Left lobe of liver (tissue), 2 donors: ENCODE measurements around the gene MBD5. TPM values are rescaled to one million over a fixed set of nuclear protein-coding genes. Genes with fewer than 3 reads are reported as not detected.
"Not testable (repeated sequence)": the region's sequence is repeated elsewhere in the genome, so short reads cannot be mapped to it uniquely, and the experiment has no call there.

Source experiments
- ATAC-seq: fragments of 200-7000 bp; cut with Tn5 transposase; one replicate; pipeline ENCODE4 v1.9.1; 2020; ENCODE audit warnings: mild to moderate bottlenecking, moderate library complexity
- DNase-seq: peaks from one replicate; pipeline ENCODE4 v3.0.0-alpha.2; 2020; ENCODE audit warnings: low spot score
- total RNA-seq: library from RNA; stranded (reverse); gene quantifications from one replicate; pipeline ENCODE4 v1.2.1, GENCODE V29; 2021
- donor health status: DM: no; HTN: no; CAD: no; lungs with moderate emphysema.
- donor health status: DM: no; HTN: yes; CAD: no.

The MBD5 gene
- total RNA-seq, 1 donor from 2014 or later = 9.8 TPM

DNA sequence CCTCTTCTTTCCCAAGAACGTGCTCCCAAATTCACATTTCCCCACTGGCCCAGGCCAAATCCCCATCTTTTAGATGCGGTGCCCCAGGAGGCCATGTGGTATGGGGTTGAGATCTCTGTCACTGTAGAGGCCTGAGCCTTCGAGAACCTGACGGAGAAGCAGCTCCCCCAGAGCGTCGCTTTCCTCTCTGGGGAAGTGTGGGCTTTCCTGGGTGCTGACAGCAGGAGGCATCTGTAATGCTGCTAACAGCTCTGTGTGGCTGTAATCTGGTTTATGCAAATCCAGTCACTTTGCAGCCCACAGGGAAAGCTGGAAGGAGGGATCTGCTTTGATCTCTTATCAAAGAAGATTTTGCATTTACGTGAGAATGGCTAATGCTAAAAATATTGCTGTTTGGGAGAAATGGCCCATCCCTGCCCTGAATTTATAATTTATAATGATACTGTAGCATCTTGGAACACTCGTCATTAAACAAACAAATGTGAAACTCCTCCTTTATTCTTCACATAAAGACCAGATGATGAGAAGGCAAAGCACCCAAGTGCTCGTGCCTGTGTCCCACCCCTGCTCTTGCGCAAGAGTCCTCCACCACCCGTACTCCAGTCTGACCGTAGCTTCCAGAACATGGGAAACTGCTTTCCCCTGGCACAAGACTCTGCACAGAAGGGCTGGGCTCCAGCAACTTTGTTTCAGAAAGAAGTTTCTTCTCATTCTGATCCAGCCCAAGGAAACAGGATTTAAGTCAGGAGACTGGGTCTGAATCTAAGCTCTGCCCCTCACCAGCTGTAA lies 513.7 kb downstream of the MBD5 start:
- peak; percentile 16 for DNase-seq

DNA sequence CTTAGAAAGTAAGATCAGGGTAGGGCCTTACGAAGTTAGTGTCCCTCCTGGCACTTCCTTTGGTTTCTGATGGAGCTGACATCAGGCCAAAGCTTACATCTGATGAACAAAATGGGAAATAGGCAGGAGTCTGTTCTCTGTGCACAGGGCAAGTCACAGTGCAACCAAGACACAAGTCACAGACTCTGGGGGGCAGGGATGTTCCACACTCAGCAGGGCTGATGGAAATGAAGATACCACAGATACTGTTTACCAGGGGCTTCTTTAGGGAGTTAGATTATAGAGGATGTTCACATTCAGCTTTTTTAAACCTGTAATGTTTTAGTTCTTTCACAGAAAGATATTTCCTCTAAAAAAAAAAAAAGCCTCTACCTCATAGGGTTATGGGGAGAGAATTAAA lies 517.5 kb downstream of the MBD5 start:
- no peak for ATAC-seq
- no peak for DNase-seq

More for the DNA sequence above, 513.7 kb downstream of the MBD5 start:
- ATAC-seq = no peak

DNA sequence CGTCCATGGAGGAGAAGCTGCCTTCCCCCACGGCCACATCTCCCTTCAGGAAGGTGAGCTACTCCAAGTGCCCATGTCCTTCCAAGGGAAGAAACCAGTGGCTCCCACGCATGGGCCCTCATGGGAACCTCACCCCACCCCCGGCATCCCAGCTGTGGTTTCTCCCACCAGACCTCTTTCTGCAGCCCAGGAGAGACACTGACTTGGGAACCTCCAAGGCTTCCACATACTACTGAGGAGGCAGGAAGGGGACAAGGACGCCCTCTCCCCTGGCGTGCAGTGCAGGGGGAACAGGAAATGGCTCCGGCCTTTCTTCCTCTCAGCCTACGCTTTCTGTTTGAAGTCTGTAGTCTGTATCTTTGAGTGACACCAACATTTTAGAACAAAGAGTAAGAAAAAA lies 519.1 kb downstream of the MBD5 start:
- DNase-seq = peak; percentile 27
- no peak for ATAC-seq

DNA sequence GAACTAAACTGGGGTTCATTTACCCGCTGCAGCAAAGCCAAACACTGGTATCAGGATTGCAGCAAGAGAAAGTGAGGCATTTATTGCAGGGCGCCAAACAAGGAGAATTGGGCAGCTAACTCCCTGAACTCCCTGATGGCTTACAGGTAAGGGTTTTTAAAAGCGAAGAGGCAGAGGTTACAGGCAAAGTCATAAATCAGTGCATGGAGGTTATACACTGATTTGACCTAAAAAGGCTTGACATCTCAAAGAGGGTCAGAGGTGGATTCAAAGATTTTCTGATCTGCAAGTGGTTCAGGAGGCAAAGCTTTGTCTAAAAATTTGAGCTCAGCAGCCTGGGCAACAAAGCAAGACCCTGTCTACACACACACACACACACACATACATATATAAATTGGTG lies 520.9 kb downstream of the MBD5 start:
- DNase-seq (no peak), ATAC-seq (no peak)

DNA sequence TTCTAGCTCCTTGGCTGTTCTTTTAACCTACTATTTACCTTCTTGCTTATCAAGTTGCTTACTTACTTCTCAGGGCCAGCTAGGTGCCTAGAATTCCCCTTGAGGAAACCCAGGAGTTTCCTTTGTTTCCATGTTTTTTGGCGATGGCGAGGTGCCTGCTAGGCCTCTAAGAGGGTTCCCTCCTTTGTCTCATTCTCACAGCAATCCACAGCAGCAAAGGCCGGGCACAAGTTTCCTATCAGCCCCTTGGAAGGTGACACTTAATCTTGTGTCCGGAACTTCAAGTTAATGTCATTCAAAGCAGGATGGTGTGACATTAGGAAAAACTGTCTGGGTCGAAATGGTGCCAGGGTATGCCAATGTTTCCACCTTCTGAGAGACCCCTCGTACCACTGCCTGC lies 521.7 kb downstream of the MBD5 start:
- ATAC-seq (no peak), DNase-seq (no peak)

DNA sequence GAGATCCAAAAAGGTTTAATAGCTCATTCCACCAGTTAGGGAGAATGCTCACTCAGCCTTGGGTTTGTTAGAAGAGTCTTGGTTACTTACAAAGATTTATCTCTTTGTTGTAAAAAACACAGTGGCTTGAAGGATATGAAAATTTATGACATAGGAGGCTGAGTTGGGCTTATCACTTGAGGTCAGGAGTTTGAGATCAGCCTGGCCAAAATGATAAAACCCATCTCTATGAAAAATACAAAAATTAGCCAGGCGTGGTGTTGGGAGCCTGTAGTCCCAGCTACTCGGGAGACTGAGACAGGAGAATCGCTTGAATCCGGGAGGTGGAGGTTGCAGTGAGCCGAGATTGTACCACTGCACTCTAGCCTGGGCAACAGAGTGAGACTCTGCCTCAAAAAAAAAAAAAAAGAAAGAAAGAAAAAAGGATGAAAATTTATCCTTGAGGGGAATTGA lies 522.2 kb downstream of the MBD5 start:
- not testable (repeated sequence) for ATAC-seq, DNase-seq

DNA sequence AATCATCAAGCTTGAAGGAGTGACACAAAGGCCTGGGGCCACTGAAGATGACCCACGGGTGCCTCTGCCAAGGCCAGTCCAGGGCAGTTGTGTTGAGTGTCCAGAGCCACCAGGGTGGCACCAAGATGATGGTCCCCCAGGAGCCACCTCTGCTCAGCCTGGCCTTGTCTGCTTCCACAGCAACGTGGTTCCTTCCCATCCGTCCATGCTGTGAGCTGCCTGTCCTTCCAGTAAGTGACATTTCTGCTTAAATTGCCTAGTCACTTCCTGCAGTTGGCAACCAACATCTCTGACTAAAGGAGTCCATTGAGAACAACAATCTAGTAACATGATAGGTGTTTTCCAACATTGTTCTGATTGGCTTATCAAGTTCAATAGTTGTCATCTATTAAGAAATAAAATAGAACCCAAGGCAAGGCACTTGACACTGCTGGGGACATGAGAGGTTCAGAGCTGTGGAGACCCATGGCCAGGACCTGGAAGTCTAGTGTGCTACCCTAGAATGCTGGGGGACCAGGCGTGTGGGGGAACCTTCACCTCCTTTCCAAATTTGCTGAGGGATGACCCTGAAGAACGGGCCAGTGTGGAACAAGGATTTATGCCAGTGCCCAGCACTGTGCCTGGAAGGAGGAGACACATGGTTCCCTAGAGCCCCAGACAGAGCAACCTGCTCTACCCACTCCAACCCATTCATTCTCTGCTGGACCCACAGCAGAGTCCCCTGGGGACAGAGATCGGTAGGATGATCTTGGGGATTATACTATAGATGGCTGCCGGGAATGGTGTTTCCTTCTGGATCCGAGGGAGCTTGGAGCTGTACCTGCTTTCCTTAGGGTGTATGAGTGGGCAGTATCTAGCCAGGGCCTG lies 524.7 kb downstream of the MBD5 start:
- ATAC-seq (no peak), DNase-seq (no peak)

DNA sequence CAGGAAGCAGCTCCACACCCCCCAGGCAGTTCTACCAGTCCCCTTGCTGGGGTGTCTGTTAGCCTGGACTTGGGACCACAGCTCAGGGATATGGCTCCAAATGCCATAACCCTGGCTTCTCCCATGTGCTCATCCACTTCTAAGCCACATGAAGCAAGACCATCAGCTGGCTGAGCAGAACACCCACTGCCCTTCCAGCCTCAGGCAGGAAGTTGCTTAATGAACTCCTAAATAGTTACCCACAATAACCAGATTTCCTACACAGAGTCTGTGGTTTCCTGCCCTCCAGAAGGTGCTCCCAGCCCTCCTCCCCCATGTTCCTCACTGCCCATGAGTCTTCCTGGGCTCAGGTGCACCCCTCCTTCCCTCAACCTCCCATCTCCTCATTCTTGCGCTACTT lies 525.4 kb downstream of the MBD5 start:
- DNase-seq (no peak), ATAC-seq (no peak)

DNA sequence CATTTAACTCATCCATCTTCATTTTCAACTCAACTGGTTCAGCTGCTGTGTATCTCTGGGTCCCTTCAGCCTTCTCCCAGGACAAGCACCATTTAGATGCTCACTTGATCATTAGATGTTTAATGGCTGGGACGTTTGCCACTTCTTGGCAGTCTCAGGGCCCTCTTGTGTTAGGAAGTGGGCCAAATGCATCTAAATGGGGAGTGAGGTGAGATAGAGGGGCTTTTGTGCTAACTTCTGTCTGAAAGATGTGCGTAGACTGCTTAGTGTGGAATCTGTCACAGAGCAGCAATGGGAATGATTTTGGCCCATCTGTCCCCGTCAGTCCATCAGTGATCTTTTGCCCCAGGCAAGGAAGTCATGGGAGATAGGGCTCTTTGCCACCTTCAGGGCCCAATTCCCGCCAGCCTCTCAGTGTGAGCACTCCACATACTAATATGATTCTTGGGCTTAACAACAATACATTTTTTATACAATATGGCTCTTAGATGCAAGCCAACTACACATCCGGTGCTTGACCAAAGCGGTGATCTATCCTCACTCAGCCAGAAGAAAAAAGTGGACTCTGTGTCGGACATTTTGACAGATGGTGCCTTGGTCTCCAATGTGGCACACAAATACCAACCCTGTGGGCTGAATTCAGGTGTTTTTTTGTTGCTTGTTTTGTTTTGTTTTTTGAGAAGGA lies 528.0 kb downstream of the MBD5 start:
- ATAC-seq (no peak), DNase-seq (no peak)

DNA sequence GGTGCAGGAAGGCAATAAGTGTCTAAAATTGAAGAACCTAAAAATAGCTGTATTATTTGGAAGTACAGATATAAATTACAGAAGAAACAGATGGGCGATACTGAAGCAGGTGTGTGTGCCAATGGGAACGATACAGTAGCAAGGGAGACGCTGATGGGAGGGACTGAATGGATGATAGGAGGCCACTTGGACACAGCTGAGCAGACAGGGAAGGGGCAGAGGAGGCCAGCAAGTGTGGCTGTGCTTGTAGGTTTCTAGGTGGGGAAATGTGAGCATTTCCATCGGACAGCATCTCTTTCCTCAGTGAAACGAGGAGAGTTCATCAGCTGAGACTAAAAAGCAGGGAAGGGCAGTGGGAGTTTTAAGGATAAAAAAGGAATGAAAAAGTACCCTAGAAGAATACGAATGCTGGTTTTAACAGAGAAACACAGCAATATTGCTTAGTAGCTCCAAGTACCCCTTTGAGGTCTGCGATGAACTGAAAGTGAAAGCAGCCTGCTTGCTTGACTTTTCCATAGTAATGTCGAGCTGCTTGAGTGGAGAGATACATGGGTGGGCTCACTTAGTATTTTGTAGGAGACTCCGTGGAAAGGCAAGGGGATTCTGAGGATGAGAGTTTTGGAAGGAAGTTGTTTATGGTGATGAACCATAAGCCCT lies 531.9 kb downstream of the MBD5 start:
- ATAC-seq (peak; percentile 78), DNase-seq (no peak)

DNA sequence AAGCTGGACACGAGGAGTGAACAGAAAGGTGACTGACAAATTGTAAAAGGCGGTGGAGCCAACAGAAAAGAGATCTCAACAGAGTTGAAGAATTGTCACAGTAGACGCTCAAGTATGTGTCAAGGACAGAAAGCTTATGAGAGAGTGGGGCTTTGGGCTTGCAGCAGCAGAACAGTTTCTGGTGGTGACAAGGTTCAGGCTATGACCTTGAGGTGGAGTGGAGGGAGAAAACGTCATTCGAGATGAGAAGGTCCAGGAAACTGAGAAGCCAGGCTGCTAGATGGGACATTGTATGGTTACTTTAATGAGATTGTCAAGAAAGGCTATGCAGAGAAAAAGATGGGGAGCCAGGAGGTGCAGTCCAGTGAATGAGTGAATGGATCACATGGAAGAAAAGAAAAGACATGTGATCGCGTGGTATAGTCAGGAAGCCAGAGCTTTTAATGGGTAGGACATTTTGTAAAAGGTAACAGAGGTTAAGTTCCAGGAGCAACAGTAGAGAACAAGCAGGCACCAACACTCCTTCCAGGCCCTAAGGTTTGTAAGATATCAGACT lies 532.5 kb downstream of the MBD5 start:
- peak; percentile 44 for ATAC-seq
- no peak for DNase-seq

DNA sequence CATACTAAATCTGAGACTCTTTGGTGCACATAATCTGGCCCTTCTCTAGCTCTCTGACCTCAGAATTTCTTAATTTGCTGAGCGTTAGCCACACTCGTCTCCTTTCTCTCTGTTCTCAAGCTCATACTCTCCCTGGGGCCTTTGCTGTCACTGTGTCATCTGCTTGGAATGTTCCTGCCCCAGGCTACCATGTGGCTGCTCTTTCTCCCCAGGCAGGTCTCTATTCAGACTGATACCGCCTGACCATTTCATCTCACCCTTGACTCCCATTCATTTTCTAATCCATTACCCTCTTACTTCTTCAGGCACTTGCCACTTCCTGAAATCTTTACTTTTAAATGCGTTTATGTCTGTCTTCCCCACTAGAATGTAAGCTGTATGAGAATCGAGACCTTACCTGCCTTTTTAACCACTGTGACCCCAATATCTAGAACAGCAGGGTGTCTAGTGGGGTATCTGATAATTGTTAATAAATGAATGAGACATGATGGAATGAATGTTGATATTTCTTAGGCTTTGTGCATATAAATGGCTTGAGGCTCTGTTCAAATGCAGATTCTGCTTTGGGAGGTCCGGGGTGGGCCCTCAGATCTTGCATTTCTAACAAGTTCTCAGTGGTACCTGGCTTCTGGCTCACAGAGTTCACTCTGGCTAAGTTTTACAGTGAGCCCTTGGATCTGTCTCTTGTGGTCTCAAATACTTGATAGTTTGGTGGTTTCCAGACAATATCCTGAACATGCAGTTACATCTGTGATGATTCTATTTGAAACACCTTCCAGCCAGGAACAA lies 533.8 kb downstream of the MBD5 start:
- DNase-seq = no peak
- ATAC-seq = no peak

DNA sequence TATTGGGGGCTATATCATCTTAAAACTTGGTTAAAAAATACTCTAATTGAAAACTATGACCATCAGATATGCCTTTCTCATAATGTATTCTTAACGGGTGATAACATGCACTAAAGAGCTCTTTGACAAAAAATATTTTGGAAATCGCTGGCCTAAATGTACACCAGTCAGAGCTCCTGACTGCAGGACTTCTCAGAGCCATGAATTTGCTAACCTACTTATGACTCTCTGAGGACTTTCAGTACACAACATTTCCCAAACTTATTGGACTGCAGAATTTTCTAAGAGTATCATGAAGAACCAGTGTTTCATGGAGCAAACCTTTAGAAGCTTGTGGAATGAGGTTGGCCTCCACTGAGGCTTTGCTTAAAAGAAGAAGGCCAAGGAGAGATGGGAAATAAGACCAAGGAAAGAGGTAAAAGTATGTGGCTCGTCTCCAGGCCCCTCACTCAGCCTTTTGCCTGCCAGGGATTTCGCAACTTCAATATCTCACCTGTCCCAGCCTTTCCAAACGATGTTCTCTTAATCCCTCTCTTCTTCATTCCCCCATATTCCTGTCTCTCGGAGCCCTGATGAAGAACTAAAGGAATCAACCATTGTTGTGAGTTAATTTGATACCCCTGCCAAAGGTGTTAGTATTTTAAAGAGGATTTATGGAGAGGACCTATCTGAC lies 534.9 kb downstream of the MBD5 start:
- ATAC-seq = no peak

DNA sequence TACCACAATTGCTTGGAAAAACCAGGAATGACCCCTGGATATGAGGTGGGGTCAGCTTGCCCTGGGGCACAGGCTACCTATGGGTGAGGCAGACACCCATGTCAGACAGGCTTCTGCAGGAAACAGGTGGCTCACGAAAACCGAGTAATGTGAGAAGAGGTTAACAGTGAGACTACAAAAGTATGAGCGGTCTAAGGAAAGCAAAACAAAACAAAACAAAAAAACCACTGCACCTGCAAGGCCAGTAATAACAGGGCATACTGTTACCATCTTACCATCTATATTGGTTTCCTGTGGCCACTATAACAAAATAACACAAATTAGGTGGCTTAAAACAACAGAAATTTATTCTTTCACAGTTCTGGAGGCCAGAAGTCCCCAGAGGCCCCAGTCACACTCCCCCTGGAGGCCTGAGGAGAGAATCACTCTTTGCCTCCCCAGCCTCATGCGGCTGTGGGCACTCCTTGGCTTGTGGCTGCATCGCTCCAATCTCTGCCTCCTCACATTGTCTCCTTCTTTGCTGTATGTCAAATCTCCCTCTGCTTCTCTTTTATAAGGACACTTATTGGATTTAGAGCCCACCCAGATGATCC lies 537.0 kb downstream of the MBD5 start:
- DNase-seq = no peak
- no peak for ATAC-seq

More for the DNA sequence above, 534.9 kb downstream of the MBD5 start:
- no peak for DNase-seq

DNA sequence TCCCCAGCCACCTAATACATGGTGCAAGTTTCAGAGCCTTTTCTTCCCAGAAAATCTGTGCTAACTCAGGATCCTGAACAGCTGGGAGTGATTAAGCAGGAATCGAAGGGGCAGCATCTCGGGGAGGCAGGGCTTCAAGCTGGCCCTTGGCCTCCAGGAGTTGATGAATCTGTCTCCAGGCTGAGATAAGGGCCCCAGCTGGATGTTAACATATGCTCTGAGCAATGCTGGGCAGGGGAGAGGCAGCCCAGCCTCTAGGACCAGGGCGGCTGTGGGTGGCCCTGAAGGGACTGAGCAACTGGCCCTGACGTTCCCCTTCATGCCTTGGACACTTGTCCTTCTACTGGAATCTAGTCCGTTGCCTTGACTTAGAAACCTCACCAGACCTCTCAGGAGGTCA lies 539.6 kb downstream of the MBD5 start:
- ATAC-seq = no peak
- no peak for DNase-seq

DNA sequence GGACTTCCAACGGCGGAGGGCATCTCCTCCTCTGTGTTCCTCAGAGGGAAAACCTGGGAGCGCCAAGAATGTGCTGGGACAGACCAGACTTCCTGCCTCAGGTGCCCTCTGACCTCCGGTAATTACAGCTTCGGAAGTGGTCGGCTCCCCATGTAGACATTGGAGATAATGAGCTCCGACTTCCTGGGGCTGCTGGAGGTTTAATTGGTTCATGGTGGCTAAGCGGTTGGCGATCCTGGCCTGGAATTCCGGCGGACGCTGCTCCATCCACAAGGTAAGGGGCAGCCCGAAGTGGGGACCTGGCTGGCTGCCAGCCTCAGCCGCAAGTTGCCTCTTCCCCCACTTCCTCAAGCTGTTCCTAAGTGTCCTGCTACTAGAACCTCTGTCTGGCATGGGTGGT lies 540.5 kb downstream of the MBD5 start:
- ATAC-seq = no peak
- DNase-seq = no peak

DNA sequence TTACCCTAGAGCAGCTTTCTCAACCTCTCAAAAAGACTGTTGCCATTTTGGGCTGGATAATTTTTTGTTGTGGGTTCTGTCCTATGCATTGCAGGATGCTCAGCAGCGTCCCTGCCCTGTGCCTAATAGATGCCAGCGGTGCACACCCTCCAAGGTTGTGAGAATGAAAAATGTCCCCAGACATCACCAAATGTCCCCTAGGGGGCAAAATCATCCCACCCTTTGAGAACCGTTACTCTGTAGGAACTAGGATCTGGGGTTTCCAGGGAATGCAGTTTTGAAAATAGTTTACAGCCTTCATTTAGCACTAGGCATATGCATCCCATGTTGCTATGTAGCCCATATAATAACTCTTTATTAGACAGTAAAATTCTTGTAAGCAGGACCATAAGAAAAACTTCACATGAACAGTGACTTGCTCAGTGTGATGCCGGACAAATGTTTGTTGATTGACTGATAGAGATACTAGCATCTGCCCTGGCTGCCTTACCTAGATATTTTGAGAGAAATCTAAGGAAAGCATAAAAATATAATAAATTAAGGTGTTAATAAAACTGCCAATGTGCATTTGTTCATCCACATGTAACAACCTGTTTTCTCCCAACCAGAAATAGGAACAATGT lies 544.5 kb downstream of the MBD5 start:
- DNase-seq (no peak), ATAC-seq (no peak)
